ENCODE data around the gene WRAP53. TPM values are rescaled to one million over a fixed set of nuclear protein-coding genes. Genes with fewer than 3 reads are reported as not detected.

Gene WRAP53
- total and polyA plus RNA-seq, 2 donors (not counting 1 experiment from before 2014, with no cell fraction given), result 13.1 to 18.2 TPM

GRCh38 chr17:7712111-7712771, 24.0 kb downstream of the WRAP53 start:
- H3K79me2 ChIP-seq (ENCODE audit: control insufficient read depth, insufficient read depth, low read length), result no peaks in the 10 kb centered on the region
- no peak for ATAC-seq (ENCODE audit: low read depth)
- peaks cover 0 to 69% (median 25%) of the 10 kb centered on the region in 4 experiments for H3K27me3 ChIP-seq (replicated peaks in 1 of 4; ENCODE audit: control extremely low read depth in 1 of 4, control insufficient read depth in 3 of 4, insufficient read depth in 4 of 4, low read length in 3 of 4)
- Mint-ChIP-seq H3K27ac (no peak overlapping the region), H3K27me3 (peaks cover 68% of the 10 kb centered on the region), H3K9me3 (ENCODE audit: insufficient read depth) (no peaks in the 10 kb centered on the region), H3K4me1 (peaks cover 22% of the 10 kb centered on the region), H3K4me3 (no peak overlapping the region)
- 39% methylated on average over 3 of the region's 19 CpGs for WGBS (ENCODE audit: insufficient coverage)
- intact Hi-C loops (cut with micrococcal nuclease), result no loop called here
- H3K4me1 ChIP-seq (ENCODE audit: control insufficient read depth in 2 of 2, insufficient read depth in 2 of 2, low read length in 2 of 2), result peaks cover 15 to 23% of the 10 kb centered on the region in 2 donors
- TF ChIP-seq EZH2 (IDR thresholded peaks at IDR 0.05; ENCODE audit: borderline replicate concordance, insufficient read depth, low read depth, low read length, poor library complexity, severe bottlenecking), result no peak
- TF ChIP-seq CTCF (IDR thresholded peaks at IDR 0.05), result no peak
- ChIA-PET POLR2A (no interaction called here), CTCF (interaction anchor here (0.6 kb wide), 1 partner anchor 43 kb away, joined by 4 read pairs; no protein-coding TSS in a partner anchor)
- no peak overlapping the region for H2AFZ ChIP-seq (ENCODE audit: insufficient read depth, low read depth, low read length, poor library complexity, severe bottlenecking)
- H4K20me1 ChIP-seq (ENCODE audit: control insufficient read depth, insufficient read depth, low read length, poor library complexity, severe bottlenecking), result no peaks in the 10 kb centered on the region
- no peak overlapping the region for H3K27ac ChIP-seq (ENCODE audit: low read length in 2 of 2)
- H3K36me3 ChIP-seq (replicated peaks in 1 of 2; ENCODE audit: control extremely low read depth in 1 of 2, control insufficient read depth in 1 of 2, extremely low read depth in 1 of 2, insufficient read depth in 2 of 2, low read length in 1 of 2), result no peaks in the 10 kb centered on the region
- H3K4me2 ChIP-seq (replicated peaks; ENCODE audit: low read depth, low read length, poor library complexity, severe bottlenecking), result no peak overlapping the region
- H3K9me3 ChIP-seq (ENCODE audit: control extremely low read depth in 1 of 3, control insufficient read depth in 2 of 3, insufficient read depth in 1 of 3, low read length in 2 of 3), result peaks cover 0 to 3% (median 0%) of the 10 kb centered on the region in 3 donors
- H3K4me3 ChIP-seq (ENCODE audit: control extremely low read depth in 1 of 5, extremely low read depth in 1 of 5, insufficient read depth in 1 of 5, low read depth in 2 of 5, low read length in 4 of 5), result no peak overlapping the region
- no peak overlapping the region for H3K9ac ChIP-seq (ENCODE audit: low read length)
- DNase-seq, result no peak

- ATAC-seq (ENCODE audit: low read depth), result no peak
- Histone ChIP-seq H4K20me1 (ENCODE audit: control insufficient read depth, insufficient read depth, low read length, poor library complexity, severe bottlenecking) (no peaks in the 10 kb centered on the region), H2AFZ (ENCODE audit: insufficient read depth, low read depth, low read length, poor library complexity, severe bottlenecking) (no peak overlapping the region), H3K4me2 (replicated peaks; ENCODE audit: low read depth, low read length, poor library complexity, severe bottlenecking) (no peak overlapping the region), H3K4me3 (ENCODE audit: control extremely low read depth in 1 of 5, extremely low read depth in 1 of 5, insufficient read depth in 1 of 5, low read depth in 2 of 5, low read length in 4 of 5) (no peak overlapping the region), H3K27ac (ENCODE audit: low read length in 2 of 2) (no peak overlapping the region), H3K9ac (ENCODE audit: low read length) (no peak overlapping the region), H3K36me3 (replicated peaks in 1 of 2; ENCODE audit: control extremely low read depth in 1 of 2, control insufficient read depth in 1 of 2, extremely low read depth in 1 of 2, insufficient read depth in 2 of 2, low read length in 1 of 2) (no peaks in the 10 kb centered on the region), H3K27me3 (replicated peaks in 1 of 4; ENCODE audit: control extremely low read depth in 1 of 4, control insufficient read depth in 3 of 4, insufficient read depth in 4 of 4, low read length in 3 of 4) (peaks cover 0 to 78% (median 35%) of the 10 kb centered on the region in 4 experiments), H3K9me3 (ENCODE audit: control extremely low read depth in 1 of 3, control insufficient read depth in 2 of 3, insufficient read depth in 1 of 3, low read length in 2 of 3) (peaks cover 0 to 3% (median 0%) of the 10 kb centered on the region in 3 donors), H3K79me2 (ENCODE audit: control insufficient read depth, insufficient read depth, low read length) (no peaks in the 10 kb centered on the region), H3K4me1 (ENCODE audit: control insufficient read depth in 2 of 2, insufficient read depth in 2 of 2, low read length in 2 of 2) (peaks cover 26 to 31% of the 10 kb centered on the region in 2 donors)
- peaks cover 34% of the 10 kb centered on the region for H3K4me1 Mint-ChIP-seq
- CTCF ChIA-PET, result no interaction called here
- DNase-seq, result no peak
- H3K27me3 Mint-ChIP-seq, result peaks cover 70% of the 10 kb centered on the region
- WGBS (ENCODE audit: insufficient coverage), result 15% methylated on average over 3 of the region's 9 CpGs
- intact Hi-C loops (cut with micrococcal nuclease), result no loop called here
- no peak for TF ChIP-seq EZH2 (IDR thresholded peaks at IDR 0.05; ENCODE audit: borderline replicate concordance, insufficient read depth, low read depth, low read length, poor library complexity, severe bottlenecking)
- TF ChIP-seq CTCF (IDR thresholded peaks at IDR 0.05), result no peak
- POLR2A ChIA-PET, result interaction anchor here (0.8 kb wide), 1 partner anchor 99 kb away, joined by 6 read pairs; the partner anchor contains the start of gene FXR2
- no peak overlapping the region for H3K4me3 Mint-ChIP-seq
- H3K9me3 Mint-ChIP-seq (ENCODE audit: insufficient read depth), result no peaks in the 10 kb centered on the region
- no peak overlapping the region for H3K27ac Mint-ChIP-seq
These were observed 25.5 kb downstream of the WRAP53 start for GRCh38 chr17:7713782-7714181.
